ENCODE data around the gene CDH11. TPM values are rescaled to one million over a fixed set of nuclear protein-coding genes. Genes with fewer than 3 reads are reported as not detected.

The CDH11 gene
- total RNA-seq, 1 donor from 2014 or later, result not detected

- no peaks in the 10 kb centered on the region for H3K4me1 Mint-ChIP-seq (ENCODE audit: low read depth)
Observed at GRCh38 chr16:64971171-64971570, 150.7 kb downstream of the CDH11 start.

GRCh38 chr16:64969221-64969620 is 152.6 kb downstream of the CDH11 start:
- H3K27ac Mint-ChIP-seq, result no peak overlapping the region
- H3K27me3 Mint-ChIP-seq (ENCODE audit: insufficient read depth), result no peaks in the 10 kb centered on the region
- H3K9me3 Mint-ChIP-seq, result no peaks in the 10 kb centered on the region
- intact Hi-C loops (cut with micrococcal nuclease), result no loop called here
- H3K4me1 Mint-ChIP-seq (ENCODE audit: low read depth), result no peaks in the 10 kb centered on the region
- H3K36me3 Mint-ChIP-seq (ENCODE audit: low read depth), result no peaks in the 10 kb centered on the region
- DNase-seq (ENCODE audit: low spot score), result no peak
- H3K4me3 Mint-ChIP-seq, result no peak overlapping the region

More at GRCh38 chr16:64971171-64971570, 150.7 kb downstream of the CDH11 start:
- no peaks in the 10 kb centered on the region for H3K36me3 Mint-ChIP-seq (ENCODE audit: low read depth)
- H3K27me3 Mint-ChIP-seq (ENCODE audit: insufficient read depth), result no peaks in the 10 kb centered on the region
- DNase-seq (ENCODE audit: low spot score), result no peak
- H3K27ac Mint-ChIP-seq, result no peak overlapping the region
- intact Hi-C loops (cut with micrococcal nuclease), result no loop called here
- H3K9me3 Mint-ChIP-seq, result peaks cover 4% of the 10 kb centered on the region
- no peak overlapping the region for H3K4me3 Mint-ChIP-seq

- intact Hi-C loops (cut with micrococcal nuclease), result no loop called here
- no peaks in the 10 kb centered on the region for H3K36me3 Mint-ChIP-seq (ENCODE audit: low read depth)
- no peak overlapping the region for H3K27ac Mint-ChIP-seq
- no peak for DNase-seq (ENCODE audit: low spot score)
- no peak overlapping the region for H3K4me3 Mint-ChIP-seq
- peaks cover 4% of the 10 kb centered on the region for H3K9me3 Mint-ChIP-seq
- H3K4me1 Mint-ChIP-seq (ENCODE audit: low read depth), result no peaks in the 10 kb centered on the region
- no peaks in the 10 kb centered on the region for H3K27me3 Mint-ChIP-seq (ENCODE audit: insufficient read depth)
Observed at GRCh38 chr16:64968539-64968938, 153.3 kb downstream of the CDH11 start.

GRCh38 chr16:64964126-64964540 is 157.7 kb downstream of the CDH11 start:
- no peak overlapping the region for H3K27ac Mint-ChIP-seq
- DNase-seq (ENCODE audit: low spot score), result no peak
- intact Hi-C loops (cut with micrococcal nuclease), result no loop called here
- no peak overlapping the region for H3K4me3 Mint-ChIP-seq
- H3K9me3 Mint-ChIP-seq, result peaks cover 12% of the 10 kb centered on the region
- no peaks in the 10 kb centered on the region for H3K36me3 Mint-ChIP-seq (ENCODE audit: low read depth)
- no peaks in the 10 kb centered on the region for H3K27me3 Mint-ChIP-seq (ENCODE audit: insufficient read depth)
- H3K4me1 Mint-ChIP-seq (ENCODE audit: low read depth), result no peaks in the 10 kb centered on the region

GRCh38 chr16:64962786-64963185 is 159.1 kb downstream of the CDH11 start:
- H3K4me1 Mint-ChIP-seq (ENCODE audit: low read depth), result no peaks in the 10 kb centered on the region
- no peak for DNase-seq (ENCODE audit: low spot score)
- H3K27ac Mint-ChIP-seq, result no peak overlapping the region
- peaks cover 12% of the 10 kb centered on the region for H3K9me3 Mint-ChIP-seq
- no peaks in the 10 kb centered on the region for H3K36me3 Mint-ChIP-seq (ENCODE audit: low read depth)
- H3K4me3 Mint-ChIP-seq, result no peak overlapping the region
- no peaks in the 10 kb centered on the region for H3K27me3 Mint-ChIP-seq (ENCODE audit: insufficient read depth)
- intact Hi-C loops (cut with micrococcal nuclease), result no loop called here

- intact Hi-C loops (cut with micrococcal nuclease), result no loop called here
- no peaks in the 10 kb centered on the region for H3K27me3 Mint-ChIP-seq (ENCODE audit: insufficient read depth)
Observed at GRCh38 chr16:64957246-64957645, 164.6 kb downstream of the CDH11 start.

DNA sequence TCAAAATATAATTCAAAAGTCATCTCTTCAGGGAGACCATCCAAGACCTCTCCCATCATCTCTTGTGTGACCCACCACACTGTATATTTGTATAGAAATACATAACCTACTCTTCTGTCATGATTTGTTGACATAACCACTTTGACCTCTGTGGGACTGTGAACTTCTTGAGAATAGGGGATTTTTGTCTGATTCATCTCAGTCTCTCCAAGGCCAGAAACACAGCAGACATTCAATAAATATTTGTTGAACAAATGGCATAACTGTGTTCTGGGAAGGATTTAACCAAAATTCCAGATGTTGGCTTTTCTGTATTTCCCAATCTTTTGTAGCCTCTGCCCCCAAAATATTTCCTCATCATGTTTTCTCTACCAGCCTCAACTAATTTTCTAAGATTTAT is 169.7 kb downstream of the CDH11 start:
- Mint-ChIP-seq H3K27me3 (ENCODE audit: insufficient read depth) (no peaks in the 10 kb centered on the region), H3K27ac (no peak overlapping the region), H3K9me3 (peaks cover 18% of the 10 kb centered on the region), H3K4me3 (no peak overlapping the region), H3K4me1 (ENCODE audit: low read depth) (no peaks in the 10 kb centered on the region), H3K36me3 (ENCODE audit: low read depth) (no peaks in the 10 kb centered on the region)
- no peak for DNase-seq (ENCODE audit: low spot score)
- intact Hi-C loops (cut with micrococcal nuclease), result no loop called here

More at GRCh38 chr16:64957246-64957645, 164.6 kb downstream of the CDH11 start:
- no peak for DNase-seq (ENCODE audit: low spot score)
- H3K36me3 Mint-ChIP-seq (ENCODE audit: low read depth), result no peaks in the 10 kb centered on the region
- H3K27ac Mint-ChIP-seq, result no peak overlapping the region
- H3K4me3 Mint-ChIP-seq, result no peak overlapping the region
- H3K9me3 Mint-ChIP-seq, result peaks cover 8% of the 10 kb centered on the region
- H3K4me1 Mint-ChIP-seq (ENCODE audit: low read depth), result no peaks in the 10 kb centered on the region

GRCh38 chr16:64951193-64951592 is 170.7 kb downstream of the CDH11 start:
- H3K4me3 Mint-ChIP-seq, result no peak overlapping the region
- H3K27ac Mint-ChIP-seq, result no peak overlapping the region
- peaks cover 18% of the 10 kb centered on the region for H3K9me3 Mint-ChIP-seq
- no peaks in the 10 kb centered on the region for H3K36me3 Mint-ChIP-seq (ENCODE audit: low read depth)
- no peak for DNase-seq (ENCODE audit: low spot score)
- intact Hi-C loops (cut with micrococcal nuclease), result no loop called here
- no peaks in the 10 kb centered on the region for H3K4me1 Mint-ChIP-seq (ENCODE audit: low read depth)
- H3K27me3 Mint-ChIP-seq (ENCODE audit: insufficient read depth), result no peaks in the 10 kb centered on the region

DNA sequence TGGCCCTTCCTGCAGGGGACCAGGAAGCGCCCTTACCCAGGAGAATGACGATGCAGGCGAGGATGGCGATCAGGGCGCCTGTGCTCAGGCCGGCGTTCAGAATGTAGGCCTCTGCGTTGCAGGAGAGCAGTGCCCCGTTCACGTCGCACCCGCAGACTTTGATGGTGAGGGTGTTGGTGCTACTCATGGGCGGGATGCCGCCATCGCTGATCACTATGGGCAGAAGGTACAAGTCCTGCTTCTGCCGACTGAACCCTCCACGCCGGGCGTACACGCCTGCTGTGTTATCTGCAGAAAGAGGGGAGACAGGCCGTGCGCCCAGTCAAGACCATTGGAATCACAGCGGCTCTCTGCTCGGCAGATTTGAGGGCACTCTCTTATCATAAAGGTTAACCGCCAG is 171.1 kb downstream of the CDH11 start:
- Mint-ChIP-seq H3K27ac (no peak overlapping the region), H3K9me3 (peaks cover 18% of the 10 kb centered on the region), H3K4me3 (no peak overlapping the region), H3K4me1 (ENCODE audit: low read depth) (no peaks in the 10 kb centered on the region), H3K36me3 (ENCODE audit: low read depth) (no peaks in the 10 kb centered on the region), H3K27me3 (ENCODE audit: insufficient read depth) (no peaks in the 10 kb centered on the region)
- DNase-seq (ENCODE audit: low spot score), result no peak
- intact Hi-C loops (cut with micrococcal nuclease), result no loop called here

DNA sequence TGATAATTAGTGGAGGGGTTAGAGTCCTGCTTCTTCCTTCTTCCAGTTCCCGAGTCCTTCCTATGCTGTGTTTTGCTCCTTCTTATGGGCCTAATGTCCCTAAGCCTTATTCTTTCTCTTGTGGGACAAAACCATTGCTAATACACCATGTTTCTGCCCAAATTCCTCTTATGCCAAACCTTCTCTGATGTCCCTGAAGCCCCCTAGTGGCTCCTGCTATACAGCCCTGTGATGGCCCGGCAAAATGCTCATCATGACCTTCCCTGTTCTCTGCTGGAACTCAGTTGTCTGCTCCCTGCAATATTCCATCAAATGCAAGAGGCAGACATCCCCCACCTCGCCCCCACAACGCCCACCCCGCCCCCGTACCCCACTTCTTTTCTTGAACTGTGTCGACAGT is 171.6 kb downstream of the CDH11 start:
- Mint-ChIP-seq H3K36me3 (ENCODE audit: low read depth) (no peaks in the 10 kb centered on the region), H3K27ac (no peak overlapping the region), H3K9me3 (peaks cover 18% of the 10 kb centered on the region), H3K27me3 (ENCODE audit: insufficient read depth) (no peaks in the 10 kb centered on the region), H3K4me3 (no peak overlapping the region), H3K4me1 (ENCODE audit: low read depth) (no peaks in the 10 kb centered on the region)
- intact Hi-C loops (cut with micrococcal nuclease), result no loop called here
- no peak for DNase-seq (ENCODE audit: low spot score)

- Mint-ChIP-seq H3K9me3 (peaks cover 28% of the 10 kb centered on the region), H3K27me3 (ENCODE audit: insufficient read depth) (no peaks in the 10 kb centered on the region), H3K36me3 (ENCODE audit: low read depth) (no peaks in the 10 kb centered on the region), H3K27ac (no peak overlapping the region), H3K4me3 (no peak overlapping the region), H3K4me1 (ENCODE audit: low read depth) (no peaks in the 10 kb centered on the region)
- intact Hi-C loops (cut with micrococcal nuclease), result no loop called here
- DNase-seq (ENCODE audit: low spot score), result no peak
Observed at GRCh38 chr16:64948056-64948455, 173.8 kb downstream of the CDH11 start.

GRCh38 chr16:64947651-64948050 is 174.2 kb downstream of the CDH11 start:
- Mint-ChIP-seq H3K4me3 (no peak overlapping the region), H3K4me1 (ENCODE audit: low read depth) (no peaks in the 10 kb centered on the region), H3K27me3 (ENCODE audit: insufficient read depth) (no peaks in the 10 kb centered on the region), H3K27ac (no peak overlapping the region), H3K36me3 (ENCODE audit: low read depth) (no peaks in the 10 kb centered on the region), H3K9me3 (peaks cover 28% of the 10 kb centered on the region)
- intact Hi-C loops (cut with micrococcal nuclease), result no loop called here
- no peak for DNase-seq (ENCODE audit: low spot score)

DNA sequence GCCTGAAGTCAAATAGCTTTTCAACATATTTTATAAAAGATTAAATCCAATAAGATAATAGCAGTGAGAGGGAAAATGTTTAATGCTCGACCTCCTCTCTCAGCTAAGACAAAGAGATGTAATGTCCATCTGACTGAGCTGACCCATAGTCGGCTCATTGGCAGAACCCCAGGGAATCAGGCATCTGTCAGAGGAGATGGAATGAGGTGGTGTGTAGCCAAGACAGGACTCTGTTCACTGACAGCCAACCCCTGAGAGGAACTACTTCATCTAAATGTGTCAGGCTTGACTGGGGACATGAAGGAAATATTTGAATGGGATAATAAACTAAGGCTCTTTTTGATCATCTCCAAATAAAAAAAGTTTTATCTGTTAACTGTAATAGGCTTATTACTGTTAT is 188.0 kb downstream of the CDH11 start:
- no peak for DNase-seq (ENCODE audit: low spot score)
- intact Hi-C loops (cut with micrococcal nuclease), result no loop called here
- Mint-ChIP-seq H3K4me3 (no peak overlapping the region), H3K27ac (no peak overlapping the region), H3K9me3 (peaks cover 4% of the 10 kb centered on the region), H3K4me1 (ENCODE audit: low read depth) (no peaks in the 10 kb centered on the region), H3K36me3 (ENCODE audit: low read depth) (no peaks in the 10 kb centered on the region), H3K27me3 (ENCODE audit: insufficient read depth) (no peaks in the 10 kb centered on the region)

- DNase-seq (ENCODE audit: low spot score), result no peak
- no peaks in the 10 kb centered on the region for H3K27me3 Mint-ChIP-seq (ENCODE audit: insufficient read depth)
- intact Hi-C loops (cut with micrococcal nuclease), result no loop called here
- H3K4me1 Mint-ChIP-seq (ENCODE audit: low read depth), result no peaks in the 10 kb centered on the region
- H3K36me3 Mint-ChIP-seq (ENCODE audit: low read depth), result no peaks in the 10 kb centered on the region
- peaks cover 18% of the 10 kb centered on the region for H3K9me3 Mint-ChIP-seq
- no peak overlapping the region for H3K4me3 Mint-ChIP-seq
- no peak overlapping the region for H3K27ac Mint-ChIP-seq
Observed at GRCh38 chr16:64926476-64926875, 195.4 kb downstream of the CDH11 start.

Data from activated T-helper 1 cell treated with anti-CD3 and anti-CD28 coated beads, Interleukin-12 subunit alpha, Interleukin-12 subunit beta, Interleukin-2, Interleukin-4 antibody, amounts not matched to agents 30 ng/mL and 10 ng/mL and 1 ng/mL, durations not matched to agents 14 hours and 24 hours and 36 hours (primary cell).